ENCODE data around the gene ENO1. TPM values are rescaled to one million over a fixed set of nuclear protein-coding genes. Genes with fewer than 3 reads are reported as not detected.
A peak's percentile ranks its signal among the peaks of the same experiment; 100 is the strongest.
"Not testable (repeated sequence)": the region's sequence is repeated elsewhere in the genome, so short reads cannot be mapped to it uniquely, and the experiment has no call there.

Gene ENO1
- total and polyA plus RNA-seq, 10 donors = 249 to 751 (median 390) TPM

DNA sequence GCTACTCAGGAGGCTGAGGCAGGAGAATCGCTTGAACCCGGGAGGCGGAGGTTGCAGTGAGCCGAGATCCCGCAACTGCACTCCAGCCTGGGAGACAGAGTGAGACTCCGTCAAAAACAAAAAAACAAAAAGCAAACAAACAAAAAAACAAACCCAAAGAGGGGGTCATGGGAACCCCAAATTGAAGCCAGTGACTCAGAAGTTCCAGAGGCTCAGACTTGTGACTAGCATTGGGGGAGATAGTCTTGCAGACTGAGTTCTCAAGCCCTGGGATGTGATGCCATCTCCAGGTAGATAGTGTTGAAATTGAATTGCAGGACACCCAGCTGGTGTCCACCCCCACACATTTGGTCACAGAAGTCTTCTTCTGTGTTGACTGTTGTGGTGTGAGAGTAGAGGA is 24.9 kb upstream of the ENO1 start:
- Histone ChIP-seq H3K27ac (peak overlapping the region in 1 of 8 donors; percentile 9), H3K36me3 (no peaks in the 10 kb centered on the region), H3K4me3 (no peak overlapping the region), H3K9me3 (peaks cover 0 to 3% (median under 1%) of the 10 kb centered on the region in 8 donors), H3K4me1 (peaks cover 0 to 23% (median 0%) of the 10 kb centered on the region in 6 donors), H3K27me3 (replicated peaks in 1 of 7) (no peaks in the 10 kb centered on the region)
- 94 to 98% (median 97%) methylated on average over 6 of the region's 6 CpGs for WGBS, 5 donors
- intact Hi-C loops (cut with DNase I; ENCODE audit: low total_unique reads) = no loop called here
- no peak for DNase-seq
- TF ChIP-seq POLR2AphosphoS5 (IDR thresholded peaks at IDR 0.05) (no peak), POLR2A (IDR thresholded peaks at IDR 0.05) (no peak)
- TF ChIP-seq, protein P1, sequence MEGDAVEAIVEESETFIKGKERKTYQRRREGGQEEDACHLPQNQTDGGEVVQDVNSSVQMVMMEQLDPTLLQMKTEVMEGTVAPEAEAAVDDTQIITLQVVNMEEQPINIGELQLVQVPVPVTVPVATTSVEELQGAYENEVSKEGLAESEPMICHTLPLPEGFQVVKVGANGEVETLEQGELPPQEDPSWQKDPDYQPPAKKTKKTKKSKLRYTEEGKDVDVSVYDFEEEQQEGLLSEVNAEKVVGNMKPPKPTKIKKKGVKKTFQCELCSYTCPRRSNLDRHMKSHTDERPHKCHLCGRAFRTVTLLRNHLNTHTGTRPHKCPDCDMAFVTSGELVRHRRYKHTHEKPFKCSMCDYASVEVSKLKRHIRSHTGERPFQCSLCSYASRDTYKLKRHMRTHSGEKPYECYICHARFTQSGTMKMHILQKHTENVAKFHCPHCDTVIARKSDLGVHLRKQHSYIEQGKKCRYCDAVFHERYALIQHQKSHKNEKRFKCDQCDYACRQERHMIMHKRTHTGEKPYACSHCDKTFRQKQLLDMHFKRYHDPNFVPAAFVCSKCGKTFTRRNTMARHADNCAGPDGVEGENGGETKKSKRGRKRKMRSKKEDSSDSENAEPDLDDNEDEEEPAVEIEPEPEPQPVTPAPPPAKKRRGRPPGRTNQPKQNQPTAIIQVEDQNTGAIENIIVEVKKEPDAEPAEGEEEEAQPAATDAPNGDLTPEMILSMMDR (IDR thresholded peaks at IDR 0.05 in 8 of 11, conservative IDR thresholded peaks at IDR 0.05 in 3 of 11) = no peak

DNA sequence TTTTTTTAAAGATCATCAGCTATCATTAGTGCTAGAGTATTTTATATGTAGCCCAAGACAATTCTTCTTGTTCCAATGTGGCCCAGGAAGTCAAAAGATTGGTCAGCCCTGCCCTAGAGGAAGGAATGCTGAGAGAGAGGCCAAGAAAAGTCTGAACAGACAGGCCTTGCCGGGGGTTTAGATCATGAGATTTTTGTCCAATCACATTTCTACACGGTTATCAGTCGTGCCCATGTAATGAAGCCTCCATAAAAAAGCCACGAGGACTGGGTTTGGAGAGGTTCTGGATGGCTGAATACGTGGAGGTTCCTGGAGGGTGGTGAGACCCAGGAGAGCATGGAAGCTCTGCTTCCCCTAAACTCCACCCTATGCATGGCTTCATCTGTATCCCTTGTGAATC is 24.3 kb upstream of the ENO1 start:
- WGBS, 5 donors = 82 to 90% (median 86%) methylated on average over 5 of the region's 5 CpGs
- intact Hi-C loops (cut with DNase I; ENCODE audit: low total_unique reads) = no loop called here
- no peak overlapping the region for H3K27ac ChIP-seq
- TF ChIP-seq POLR2AphosphoS5 (IDR thresholded peaks at IDR 0.05) (no peak), POLR2A (IDR thresholded peaks at IDR 0.05) (no peak)
- TF ChIP-seq, protein P1 (IDR thresholded peaks at IDR 0.05 in 8 of 11, conservative IDR thresholded peaks at IDR 0.05 in 3 of 11) = no peak
- H3K9me3 ChIP-seq = peaks cover 0 to 7% (median 1%) of the 10 kb centered on the region in 8 donors
- H3K4me3 ChIP-seq = no peak overlapping the region
- no peak for DNase-seq
- H3K27me3 ChIP-seq (replicated peaks in 1 of 7) = no peaks in the 10 kb centered on the region
- no peaks in the 10 kb centered on the region for H3K36me3 ChIP-seq
- peaks cover 0 to 23% (median 0%) of the 10 kb centered on the region in 6 donors for H3K4me1 ChIP-seq

DNA sequence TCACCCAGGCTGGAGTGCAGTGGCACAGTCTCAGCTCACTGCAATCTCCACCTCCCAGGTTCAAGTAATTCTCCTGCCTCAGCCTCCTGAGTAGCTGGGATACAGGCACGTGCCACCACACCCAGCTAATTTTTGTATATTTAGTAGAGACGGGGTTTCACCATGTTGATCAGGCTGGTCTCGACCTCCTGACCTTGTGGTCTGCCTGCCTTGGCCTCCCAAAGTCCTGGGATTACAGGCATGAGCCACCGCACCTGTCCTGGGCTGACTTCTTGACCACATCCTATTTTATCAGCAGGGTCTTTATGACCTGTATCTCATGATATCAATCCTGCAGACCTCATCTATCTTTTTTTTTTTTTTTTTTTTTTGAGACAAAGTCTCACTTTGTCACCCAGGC is 22.2 kb upstream of the ENO1 start:
- H3K4me3 ChIP-seq; H3K9me3 ChIP-seq; intact Hi-C loops (cut with DNase I; ENCODE audit: low total_unique reads); H3K27me3 ChIP-seq (replicated peaks in 1 of 7); H3K36me3 ChIP-seq; DNase-seq: not testable (repeated sequence)
- 78 to 91% (median 87%) methylated on average over 4 of the region's 4 CpGs for WGBS, 5 donors
- H3K27ac ChIP-seq = peak overlapping the region in 1 of 8 donors; percentile 57
- H3K4me1 ChIP-seq = peaks cover 0 to 23% (median 0%) of the 10 kb centered on the region in 6 donors

DNA sequence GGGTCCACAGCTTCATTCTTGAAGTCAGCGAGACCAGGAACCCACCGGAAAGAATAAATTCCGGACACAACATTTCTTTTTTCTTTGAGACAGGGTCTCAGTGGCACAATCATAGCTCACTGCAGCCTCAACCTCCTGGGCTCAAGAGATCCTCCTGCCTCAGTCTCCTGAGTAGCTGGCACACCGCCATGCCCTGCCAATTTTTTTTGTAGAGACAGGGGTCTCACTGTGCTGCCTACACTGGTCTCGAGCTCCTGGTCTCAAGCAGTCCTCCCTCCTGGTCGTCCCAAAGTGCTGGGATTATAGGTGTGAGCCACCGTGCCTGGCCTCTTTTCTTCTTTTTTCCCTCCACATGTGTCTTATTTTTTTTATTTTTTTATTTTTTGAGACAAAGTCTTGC is 20.6 kb upstream of the ENO1 start:
- H3K4me1 ChIP-seq = peaks cover 0 to 20% (median 0%) of the 10 kb centered on the region in 6 donors
- TF ChIP-seq, protein P1 (IDR thresholded peaks at IDR 0.05 in 8 of 11, conservative IDR thresholded peaks at IDR 0.05 in 3 of 11) = no peak
- no peak for TF ChIP-seq POLR2A (IDR thresholded peaks at IDR 0.05)
- no peak for TF ChIP-seq POLR2AphosphoS5 (IDR thresholded peaks at IDR 0.05)
- peaks cover 0 to 7% (median 1%) of the 10 kb centered on the region in 8 donors for H3K9me3 ChIP-seq
- intact Hi-C loops (cut with DNase I; ENCODE audit: low total_unique reads) = no loop called here
- H3K27me3 ChIP-seq (replicated peaks in 1 of 7) = no peaks in the 10 kb centered on the region
- H3K36me3 ChIP-seq = no peaks in the 10 kb centered on the region
- 83 to 95% (median 89%) methylated on average over 7 of the region's 7 CpGs for WGBS, 5 donors
- peak overlapping the region in 3 of 8 donors; percentile 3 to 57 (median 57) for H3K27ac ChIP-seq
- DNase-seq = no peak
- H3K4me3 ChIP-seq = no peak overlapping the region

DNA sequence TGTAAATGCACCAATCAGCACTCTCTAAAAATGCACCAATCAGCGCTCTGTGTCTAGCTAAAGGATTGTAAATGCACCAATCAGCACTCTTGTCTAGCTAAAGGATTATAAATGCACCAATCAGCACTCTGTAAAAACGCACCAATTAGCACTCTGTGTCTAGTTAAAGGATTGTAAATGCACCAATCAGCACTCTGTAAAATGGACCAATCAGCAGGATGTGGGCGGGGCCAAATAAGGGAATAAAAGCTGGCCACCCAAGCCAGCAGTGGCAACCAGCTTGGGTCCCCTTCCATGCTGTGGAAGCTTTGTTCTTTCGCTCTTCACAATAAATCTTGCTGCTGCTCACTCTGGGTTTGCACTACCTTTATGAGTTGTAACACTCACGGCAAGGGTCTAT is 19.9 kb upstream of the ENO1 start:
- H3K36me3 ChIP-seq; intact Hi-C loops (cut with DNase I; ENCODE audit: low total_unique reads); H3K27ac ChIP-seq; H3K4me3 ChIP-seq; H3K9me3 ChIP-seq; H3K27me3 ChIP-seq (replicated peaks in 1 of 7); DNase-seq: not testable (repeated sequence)
- WGBS, 5 donors = 76 to 90% (median 87%) methylated on average over 5 of the region's 5 CpGs
- peaks cover 0 to 20% (median 0%) of the 10 kb centered on the region in 6 donors for H3K4me1 ChIP-seq

DNA sequence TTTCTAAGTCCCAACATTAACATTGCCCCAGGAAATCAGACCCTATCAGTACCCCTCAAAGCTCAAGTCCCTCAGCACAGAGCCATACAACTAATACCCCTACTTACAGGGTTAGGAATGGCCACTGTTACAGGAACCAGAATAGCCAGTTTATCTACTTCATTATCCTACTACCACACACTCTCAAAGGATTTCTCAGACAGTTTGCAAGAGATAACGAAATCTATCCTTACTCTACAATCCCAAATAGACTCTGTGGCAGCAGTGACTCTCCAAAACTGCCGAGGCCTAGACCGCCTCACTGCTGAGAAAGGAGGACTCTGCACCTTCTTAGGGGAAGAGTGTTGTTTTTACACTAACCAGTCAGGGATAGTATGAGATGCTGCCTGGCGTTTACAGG is 19.0 kb upstream of the ENO1 start:
- H3K27me3 ChIP-seq (replicated peaks in 1 of 7); H3K27ac ChIP-seq; H3K9me3 ChIP-seq; H3K4me3 ChIP-seq; H3K36me3 ChIP-seq; intact Hi-C loops (cut with DNase I; ENCODE audit: low total_unique reads); DNase-seq: not testable (repeated sequence)
- H3K4me1 ChIP-seq = peaks cover 0 to 20% (median 0%) of the 10 kb centered on the region in 6 donors
- 69 to 96% (median 88%) methylated on average over 4 of the region's 4 CpGs for WGBS, 5 donors

DNA sequence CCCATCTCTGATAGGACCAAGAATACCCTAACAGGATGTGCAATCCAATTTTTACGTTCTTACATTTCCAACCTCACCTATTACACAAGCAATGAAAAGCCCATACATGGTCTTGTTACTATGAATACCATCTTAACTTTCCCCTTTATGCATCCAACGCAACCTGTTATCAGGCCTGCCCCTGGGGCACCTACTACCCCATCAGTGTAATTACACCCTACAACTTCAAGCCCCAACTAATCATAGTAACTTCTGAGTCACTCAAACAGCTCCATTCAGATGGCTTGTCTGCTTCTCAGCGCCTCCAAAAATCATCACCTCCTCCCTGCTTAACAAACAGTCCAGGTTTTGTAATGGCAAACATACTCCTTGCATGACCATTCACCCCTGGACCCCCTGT is 18.3 kb upstream of the ENO1 start:
- DNase-seq; H3K4me3 ChIP-seq; H3K27me3 ChIP-seq (replicated peaks in 1 of 7); intact Hi-C loops (cut with DNase I; ENCODE audit: low total_unique reads); H3K9me3 ChIP-seq; H3K36me3 ChIP-seq; H3K27ac ChIP-seq: not testable (repeated sequence)
- 48 to 79% (median 66%) methylated on average over 3 of the region's 3 CpGs for WGBS, 5 donors
- H3K4me1 ChIP-seq = peaks cover 0 to 24% (median 1%) of the 10 kb centered on the region in 6 donors
